ELF-1 (cell line): ENCODE data around the gene SMURF2.
"Not testable (repeated sequence)": the region's sequence is repeated elsewhere in the genome, so short reads cannot be mapped to it uniquely, and the experiment has no call there.

Experiments
- DNase-seq: peaks from one replicate; pipeline ENCODE4 v3.0.0-alpha.2; 2016; ENCODE audit warnings: low read depth, low spot score

SMURF2 gene

DNA sequence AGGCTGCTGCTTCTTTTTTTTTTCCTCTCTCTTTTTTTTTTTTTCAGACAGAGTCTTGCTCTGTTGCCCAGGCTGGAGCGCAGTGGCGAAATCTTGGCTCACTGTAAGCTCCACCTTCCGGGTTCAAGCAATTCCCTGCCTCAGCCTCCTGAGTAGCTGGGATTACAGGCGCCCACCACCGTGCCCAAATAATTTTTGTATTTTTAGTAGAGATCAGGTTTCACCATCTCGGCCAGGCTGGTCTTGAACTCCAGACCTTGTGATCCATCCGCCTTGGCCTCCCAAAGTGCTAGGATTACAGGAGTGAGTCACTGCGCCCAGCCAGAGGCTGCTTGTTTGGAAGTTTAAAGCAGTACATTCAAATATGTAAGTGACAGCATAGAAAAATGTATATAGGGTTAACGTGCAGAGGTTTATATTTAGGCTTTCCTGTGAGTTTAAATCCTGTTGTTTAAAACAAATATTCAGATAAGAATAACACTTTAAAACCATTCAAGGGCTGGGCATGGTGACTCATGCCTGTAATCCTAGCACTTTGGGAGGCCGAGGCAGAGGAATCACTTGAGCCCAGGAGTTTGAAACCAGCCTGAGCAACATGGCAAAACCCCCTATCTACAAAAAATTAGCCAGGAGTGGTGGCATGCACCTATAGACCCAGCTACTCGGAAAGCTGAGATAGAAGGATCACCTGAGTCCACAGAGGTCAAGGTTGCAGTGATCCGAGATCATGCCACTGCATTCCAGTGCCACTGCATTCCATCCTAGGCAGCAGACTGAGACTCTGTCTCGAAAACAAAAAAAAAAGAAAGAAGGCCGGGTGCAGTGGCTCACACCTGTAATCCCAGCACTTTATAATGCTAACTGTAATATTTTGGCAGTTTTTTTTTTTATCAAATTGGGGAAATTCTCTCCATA, 6.0 kb upstream of the SMURF2 start:
- not testable (repeated sequence) for DNase-seq

- DNase-seq, result not testable (repeated sequence)
Observed at GRCh38 chr17:64664299-64664981, 2.3 kb upstream of the SMURF2 start.

DNA sequence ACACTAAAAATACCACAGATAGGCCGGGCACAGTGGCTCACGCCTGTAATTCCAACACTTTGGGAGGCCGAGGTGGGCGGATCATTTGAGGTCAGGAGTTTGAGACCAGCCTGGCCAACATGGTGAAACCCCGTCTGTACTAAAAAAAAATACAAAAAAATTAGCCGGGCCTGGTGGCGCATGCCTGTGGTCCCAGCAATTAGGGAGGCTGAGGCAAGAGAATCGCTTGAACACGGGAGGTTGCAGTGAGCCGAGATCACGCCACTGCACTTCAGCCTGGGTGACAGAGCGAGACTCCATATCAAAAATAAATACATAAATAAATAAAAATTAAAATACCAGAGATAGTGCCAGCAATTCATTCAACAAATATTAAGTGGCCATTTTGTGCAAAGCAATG, 1.7 kb upstream of the SMURF2 start:
- not testable (repeated sequence) for DNase-seq

DNA sequence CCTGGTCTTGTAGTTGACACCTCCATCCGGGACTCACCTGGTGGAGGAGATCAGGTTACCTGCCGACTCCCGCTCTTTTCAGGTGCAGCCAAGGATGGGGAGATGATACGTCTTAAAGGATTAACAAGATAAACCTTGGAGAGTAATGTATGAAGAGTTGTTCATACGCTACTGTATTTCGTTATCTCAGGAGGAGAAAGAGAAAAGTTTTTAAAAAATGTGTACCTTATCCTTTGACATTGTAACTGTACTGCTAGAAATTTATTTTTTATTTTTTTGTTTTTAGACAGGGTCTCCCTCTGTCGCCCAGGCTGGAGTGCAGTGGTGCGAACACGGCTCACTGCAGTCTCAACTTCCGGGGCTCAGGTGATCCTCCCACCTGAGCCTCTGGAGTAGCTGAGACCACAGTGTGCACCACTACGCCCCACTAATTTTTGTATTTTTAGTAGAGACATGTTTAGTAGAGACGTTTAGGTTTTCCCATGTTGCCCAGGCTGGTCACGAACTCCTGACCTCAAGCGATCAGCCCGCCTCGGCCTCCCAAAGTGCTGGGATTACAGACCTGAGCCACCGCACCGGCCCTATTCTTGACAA, 764 bp upstream of the SMURF2 start:
- no peak for DNase-seq

DNA sequence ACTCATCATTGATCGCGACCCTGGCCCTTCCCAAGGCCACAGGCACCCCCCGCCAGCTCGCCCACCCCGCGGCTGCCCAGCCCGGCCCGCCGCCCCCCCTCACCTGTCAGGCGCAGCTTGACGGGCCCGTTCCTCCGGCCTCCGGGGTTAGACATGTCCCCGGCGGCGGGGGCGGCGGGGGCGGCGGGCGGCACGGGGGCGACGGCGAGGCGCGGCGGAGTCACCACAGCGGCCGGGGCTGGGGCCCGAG, 456 bp downstream of the SMURF2 start:
- DNase-seq, result no peak

DNA sequence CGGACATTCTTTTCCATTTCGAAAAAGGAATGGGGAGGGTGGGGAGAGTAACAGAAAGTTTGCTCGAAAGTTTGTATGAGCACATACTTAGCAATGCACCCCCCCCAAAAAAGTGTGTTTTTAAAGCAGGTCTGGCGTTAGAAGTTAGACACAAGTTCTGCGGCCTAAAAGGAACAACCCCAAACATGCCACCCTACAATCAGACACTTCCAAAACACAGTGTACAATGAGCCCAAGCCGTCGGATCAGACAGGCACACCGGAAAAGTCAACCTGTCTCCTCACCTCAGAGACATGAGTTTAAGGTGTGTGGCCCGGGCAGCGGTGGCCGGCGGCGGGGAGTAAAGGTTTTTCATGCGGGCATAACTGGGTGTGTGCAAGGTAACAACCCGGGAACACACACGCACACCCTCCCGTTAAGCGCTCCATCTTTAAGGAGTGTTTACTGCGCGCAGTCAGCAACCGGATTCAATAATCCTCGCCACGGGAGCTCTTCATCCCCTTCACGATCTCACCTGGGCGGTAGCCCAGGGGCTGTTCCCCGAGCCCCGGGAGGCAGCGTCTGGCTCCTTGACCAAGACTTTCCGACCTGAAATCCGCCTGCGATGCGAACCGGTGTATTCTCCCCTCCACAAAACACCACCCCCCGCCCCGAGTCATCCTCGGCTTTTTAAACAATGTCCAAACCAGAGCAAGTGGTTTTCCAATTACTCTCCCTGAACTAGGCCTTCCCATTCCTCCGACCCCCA, 955 bp downstream of the SMURF2 start:
- not testable (repeated sequence) for DNase-seq

GRCh38 chr17:64660195-64660977, 1.7 kb downstream of the SMURF2 start:
- DNase-seq, result not testable (repeated sequence)

GRCh38 chr17:64658931-64659330, 3.2 kb downstream of the SMURF2 start:
- no peak for DNase-seq

- no peak for DNase-seq
Observed at GRCh38 chr17:64657610-64658125, 4.4 kb downstream of the SMURF2 start.

DNA sequence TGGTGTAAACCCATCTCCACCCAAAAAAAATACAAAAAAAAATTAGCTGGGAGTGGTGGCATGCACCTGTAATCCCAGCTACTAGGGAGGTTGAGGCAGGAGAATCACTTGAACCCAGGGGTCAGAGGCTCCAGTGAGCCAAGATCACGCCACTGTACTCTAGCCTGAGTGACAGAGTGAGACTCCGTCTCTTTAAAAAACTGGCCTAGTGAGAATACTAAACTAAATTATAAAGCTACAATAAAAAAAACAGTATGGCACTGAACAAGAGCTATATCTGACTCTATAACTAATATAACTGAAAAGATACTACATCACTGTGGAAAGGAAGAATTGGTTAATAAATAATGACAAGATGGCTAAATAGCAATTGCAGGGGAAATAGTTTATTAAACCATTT, 6.4 kb downstream of the SMURF2 start:
- no peak for DNase-seq

- DNase-seq, result no peak
Observed at GRCh38 chr17:64653985-64654355, 8.1 kb downstream of the SMURF2 start.

DNA sequence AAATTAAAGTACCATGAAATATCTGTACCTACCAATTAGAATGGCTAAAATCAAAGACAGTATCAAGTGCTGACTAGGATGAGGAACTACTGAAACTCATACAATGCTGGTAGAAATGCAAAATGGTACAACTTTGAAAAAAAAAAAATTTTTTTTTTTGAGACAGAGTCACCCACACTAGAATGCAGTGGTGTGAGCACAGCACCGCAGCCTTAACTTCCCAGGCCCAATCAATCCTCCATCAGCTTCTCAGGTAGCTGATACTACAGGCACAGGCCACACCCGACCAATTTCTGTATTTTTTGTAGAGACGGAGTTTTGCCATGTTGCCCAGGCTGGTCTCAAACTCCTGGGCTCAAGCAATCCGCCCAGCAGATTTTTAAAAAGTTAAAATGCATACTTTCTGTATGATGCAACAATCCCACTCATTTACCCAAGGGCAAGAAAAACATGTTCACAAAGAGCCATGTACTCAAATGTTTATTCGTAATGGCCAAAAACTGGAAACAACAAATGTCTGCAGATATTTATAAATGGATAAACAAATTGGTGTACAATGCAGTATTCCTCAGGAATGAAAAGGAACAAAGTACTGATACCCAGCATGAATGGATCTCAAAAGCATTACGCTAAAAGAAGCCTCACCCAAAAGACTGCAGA, 8.7 kb downstream of the SMURF2 start:
- DNase-seq, result no peak

- DNase-seq, result no peak
Observed at GRCh38 chr17:64651889-64652288, 10.2 kb downstream of the SMURF2 start.

DNA sequence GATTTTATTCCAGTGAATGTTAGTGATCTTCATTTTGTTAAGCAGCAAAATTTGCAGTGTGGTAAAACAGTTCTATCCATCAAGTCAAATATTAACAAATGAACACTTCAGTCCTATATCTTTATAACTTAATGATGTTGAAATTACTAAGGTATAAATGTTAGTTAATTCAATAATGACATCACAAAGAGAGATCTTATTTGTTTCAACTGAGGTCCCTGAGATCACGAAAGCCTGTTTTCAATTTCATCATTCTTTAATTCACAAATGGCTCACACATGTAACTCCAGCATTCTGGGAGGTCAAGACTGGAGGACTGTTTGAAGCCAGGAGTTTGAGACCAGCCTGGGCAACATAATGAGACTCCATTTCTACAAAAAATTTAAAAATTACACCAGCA, 13.9 kb downstream of the SMURF2 start:
- DNase-seq, result no peak

- no peak for DNase-seq
Observed at GRCh38 chr17:64647817-64648216, 14.3 kb downstream of the SMURF2 start.

DNA sequence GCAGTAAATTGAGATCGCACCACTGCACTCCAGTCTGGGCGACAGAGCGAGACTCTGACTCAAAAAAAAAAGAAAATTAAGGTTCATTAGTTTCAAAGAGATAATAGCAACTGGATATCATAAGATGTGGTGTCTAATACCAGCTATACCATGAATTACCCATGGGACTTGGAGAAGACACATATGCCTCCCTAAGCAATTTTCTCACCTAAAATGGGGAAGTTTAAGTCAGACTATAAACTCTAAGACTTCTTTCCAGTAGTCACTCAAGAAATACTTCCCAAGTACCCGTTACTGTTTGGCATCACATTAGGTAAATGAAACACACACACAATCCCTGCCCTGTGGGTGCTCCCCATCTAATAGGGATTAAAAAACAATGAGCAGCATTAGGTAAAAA, 22.6 kb downstream of the SMURF2 start:
- no peak for DNase-seq

- no peak for DNase-seq
Observed at GRCh38 chr17:64638552-64639203, 23.4 kb downstream of the SMURF2 start.

GRCh38 chr17:64635647-64636305, 26.3 kb downstream of the SMURF2 start:
- no peak for DNase-seq

GRCh38 chr17:64634218-64634617, 27.9 kb downstream of the SMURF2 start:
- DNase-seq, result no peak

DNA sequence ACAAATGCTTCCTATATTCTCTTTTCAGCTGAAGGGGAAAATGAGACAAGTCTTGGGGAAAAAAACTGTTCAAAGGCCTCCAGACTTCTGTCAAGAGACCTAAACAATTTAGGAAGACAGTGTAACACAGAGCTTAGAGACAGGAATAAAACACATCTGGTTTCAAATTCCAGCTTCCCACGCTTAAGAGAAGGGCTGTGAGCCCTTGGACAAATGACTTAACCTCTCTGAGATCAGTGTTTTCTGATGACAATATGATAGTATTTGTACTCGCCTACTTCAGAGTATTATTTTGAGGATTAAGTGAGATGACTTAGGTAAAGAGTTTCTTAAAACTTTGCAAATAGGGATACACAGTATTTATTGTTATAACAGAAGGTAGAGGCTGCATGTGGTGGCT, 29.5 kb downstream of the SMURF2 start:
- no peak for DNase-seq
